ENCODE data around the gene NECTIN1.

- TF ChIP-seq, protein P1, sequence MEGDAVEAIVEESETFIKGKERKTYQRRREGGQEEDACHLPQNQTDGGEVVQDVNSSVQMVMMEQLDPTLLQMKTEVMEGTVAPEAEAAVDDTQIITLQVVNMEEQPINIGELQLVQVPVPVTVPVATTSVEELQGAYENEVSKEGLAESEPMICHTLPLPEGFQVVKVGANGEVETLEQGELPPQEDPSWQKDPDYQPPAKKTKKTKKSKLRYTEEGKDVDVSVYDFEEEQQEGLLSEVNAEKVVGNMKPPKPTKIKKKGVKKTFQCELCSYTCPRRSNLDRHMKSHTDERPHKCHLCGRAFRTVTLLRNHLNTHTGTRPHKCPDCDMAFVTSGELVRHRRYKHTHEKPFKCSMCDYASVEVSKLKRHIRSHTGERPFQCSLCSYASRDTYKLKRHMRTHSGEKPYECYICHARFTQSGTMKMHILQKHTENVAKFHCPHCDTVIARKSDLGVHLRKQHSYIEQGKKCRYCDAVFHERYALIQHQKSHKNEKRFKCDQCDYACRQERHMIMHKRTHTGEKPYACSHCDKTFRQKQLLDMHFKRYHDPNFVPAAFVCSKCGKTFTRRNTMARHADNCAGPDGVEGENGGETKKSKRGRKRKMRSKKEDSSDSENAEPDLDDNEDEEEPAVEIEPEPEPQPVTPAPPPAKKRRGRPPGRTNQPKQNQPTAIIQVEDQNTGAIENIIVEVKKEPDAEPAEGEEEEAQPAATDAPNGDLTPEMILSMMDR (IDR thresholded peaks at IDR 0.05 in 2 of 3, conservative IDR thresholded peaks at IDR 0.05 in 1 of 3; ENCODE audit: borderline replicate concordance in 1 of 3, insufficient read depth in 1 of 3, low read depth in 2 of 3, low read length in 2 of 3), result no peak
- no peak for TF ChIP-seq JUND (IDR thresholded peaks at IDR 0.05)
- TF ChIP-seq EZH2phosphoT487 (IDR thresholded peaks at IDR 0.05; ENCODE audit: borderline replicate concordance), result no peak
These were observed 36.6 kb upstream of the NECTIN1 start for GRCh38 chr11:119765628-119766027.

Data from HCT116 (cell line).